CD4-positive, alpha-beta T cell treated with Interleukin-17A for 1 hour (primary cell): ENCODE measurements around the gene TLE4.

Source experiments
- DNase-seq: peaks from one replicate; pipeline ENCODE4 v3.0.0-alpha.2; 2020

TLE4 gene

GRCh38 chr9:79667817-79668436 lies 96.2 kb downstream of the TLE4 start:
- no peak for DNase-seq

- DNase-seq: no peak
Measured at GRCh38 chr9:79668956-79669355, 97.2 kb downstream of the TLE4 start.

- no peak for DNase-seq
Measured at GRCh38 chr9:79670269-79670961, 98.7 kb downstream of the TLE4 start.

- no peak for DNase-seq
Measured at GRCh38 chr9:79671558-79671957, 99.8 kb downstream of the TLE4 start.

GRCh38 chr9:79672236-79672635 lies 100.5 kb downstream of the TLE4 start:
- no peak for DNase-seq

- DNase-seq: no peak
Measured at GRCh38 chr9:79672891-79673290, 101.1 kb downstream of the TLE4 start.

GRCh38 chr9:79673614-79674013 lies 101.8 kb downstream of the TLE4 start:
- no peak for DNase-seq

- no peak for DNase-seq
Measured at GRCh38 chr9:79674052-79674777, 102.5 kb downstream of the TLE4 start.

GRCh38 chr9:79681576-79681975 lies 109.8 kb downstream of the TLE4 start:
- DNase-seq: no peak

- DNase-seq: no peak
Measured at GRCh38 chr9:79682076-79682736, 110.4 kb downstream of the TLE4 start.

GRCh38 chr9:79684059-79684458 lies 112.3 kb downstream of the TLE4 start:
- no peak for DNase-seq

- no peak for DNase-seq
Measured at GRCh38 chr9:79684711-79685575, 113.2 kb downstream of the TLE4 start.

- DNase-seq: no peak
Measured at GRCh38 chr9:79685577-79685976, 113.8 kb downstream of the TLE4 start.

GRCh38 chr9:79686381-79687130 lies 114.8 kb downstream of the TLE4 start:
- no peak for DNase-seq

- peak; percentile 38 for DNase-seq
Measured at GRCh38 chr9:79687131-79687447, 115.3 kb downstream of the TLE4 start.

GRCh38 chr9:79688363-79688762 lies 116.6 kb downstream of the TLE4 start:
- no peak for DNase-seq

- no peak for DNase-seq
Measured at GRCh38 chr9:79689576-79689975, 117.8 kb downstream of the TLE4 start.

- no peak for DNase-seq
Measured at GRCh38 chr9:79691496-79691895, 119.7 kb downstream of the TLE4 start.

- no peak for DNase-seq
Measured at GRCh38 chr9:79692857-79693571, 121.2 kb downstream of the TLE4 start.

- no peak for DNase-seq
Measured at GRCh38 chr9:79693750-79694149, 122.0 kb downstream of the TLE4 start.

- DNase-seq: no peak
Measured at GRCh38 chr9:79694208-79694607, 122.4 kb downstream of the TLE4 start.
